ENCODE results near the gene DTYMK. TPM values are rescaled to one million over a fixed set of nuclear protein-coding genes. Genes with fewer than 3 reads are reported as not detected.

DTYMK gene
- total RNA-seq, 2 experiments from 2014 or later, result 79.9 to 95.5 TPM

GRCh38 chr2:241632478-241633325 lies 53.9 kb downstream of the DTYMK start:
- H3K9me3 Mint-ChIP-seq (ENCODE audit: low read depth), result no peaks in the 10 kb centered on the region
- ATAC-seq, result no peak
- peaks cover 5% of the 10 kb centered on the region for H3K36me3 Mint-ChIP-seq
- H3K27me3 Mint-ChIP-seq, result no peaks in the 10 kb centered on the region
- H3K4me1 Mint-ChIP-seq, result peaks cover 22% of the 10 kb centered on the region
- H3K4me3 Mint-ChIP-seq, result no peak overlapping the region
- CTCF ChIA-PET, result interaction anchor here (1.0 to 2.4 kb wide), 2 partner anchors 15 to 22 kb away, joined by 3 to 8 read pairs; no protein-coding TSS in a partner anchor
- H3K27ac Mint-ChIP-seq, result no peak overlapping the region
- no peak for DNase-seq

DNA sequence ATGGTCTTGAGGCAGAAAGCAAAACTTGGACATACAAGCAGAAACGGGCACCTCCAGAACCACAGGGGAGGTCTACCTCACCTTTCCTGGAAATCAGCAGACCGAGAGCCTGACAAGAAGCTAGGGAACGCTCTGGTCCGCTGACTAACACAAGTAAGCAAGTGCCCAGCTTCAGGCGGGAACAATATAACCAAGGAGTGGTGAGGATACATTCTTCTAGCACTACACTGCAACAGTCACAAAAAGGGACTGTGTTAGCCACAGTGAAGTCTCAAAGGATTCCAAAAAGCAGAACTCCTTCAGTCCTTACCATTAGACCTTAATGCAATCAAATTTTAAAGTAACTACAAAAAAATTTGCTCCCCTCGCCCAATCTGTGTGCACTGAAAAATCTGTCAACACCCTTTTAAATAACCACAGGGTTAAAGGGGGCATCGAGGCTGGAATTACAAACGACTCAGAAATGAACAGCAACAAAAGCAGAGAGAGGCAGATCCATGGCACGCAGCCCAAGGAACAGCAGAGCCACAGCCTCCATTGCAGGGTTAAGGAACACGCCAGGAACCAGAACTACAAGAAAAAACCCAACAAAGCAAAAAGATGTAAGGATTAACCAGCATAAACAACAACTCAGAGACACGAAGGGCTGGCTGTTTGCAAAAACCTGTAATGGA lies 56.7 kb downstream of the DTYMK start:
- no peak overlapping the region for H3K4me3 Mint-ChIP-seq
- H3K27me3 Mint-ChIP-seq, result no peaks in the 10 kb centered on the region
- peaks cover 9% of the 10 kb centered on the region for H3K4me1 Mint-ChIP-seq
- H3K27ac Mint-ChIP-seq, result no peak overlapping the region
- CTCF ChIA-PET, result no interaction called here
- H3K36me3 Mint-ChIP-seq, result peaks cover 5% of the 10 kb centered on the region
- no peaks in the 10 kb centered on the region for H3K9me3 Mint-ChIP-seq (ENCODE audit: low read depth)
- DNase-seq (no peak), ATAC-seq (no peak)

DNA sequence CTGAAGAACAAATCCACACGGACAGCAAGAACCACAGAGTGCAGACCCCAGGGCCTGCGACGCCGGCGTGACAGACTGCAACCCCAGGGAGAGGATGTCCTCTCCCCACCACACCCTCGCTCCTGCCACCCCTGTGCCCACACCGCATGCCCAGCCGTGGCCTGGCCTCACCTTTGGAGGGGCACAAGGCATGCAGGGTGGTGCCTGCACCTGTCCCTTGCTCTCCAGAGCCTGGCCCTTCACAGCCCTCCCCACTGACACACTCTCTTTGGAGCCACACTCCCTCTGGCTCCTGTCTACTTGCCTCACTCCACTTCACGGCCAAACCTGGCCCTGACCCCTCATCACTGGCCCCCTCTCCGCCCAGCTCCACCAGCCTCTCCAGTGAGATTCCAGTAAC lies 58.9 kb downstream of the DTYMK start:
- DNase-seq (no peak), ATAC-seq (no peak)
- H3K36me3 Mint-ChIP-seq, result peaks cover 1% of the 10 kb centered on the region
- peaks cover 6% of the 10 kb centered on the region for H3K4me1 Mint-ChIP-seq
- H3K27me3 Mint-ChIP-seq, result no peaks in the 10 kb centered on the region
- no peaks in the 10 kb centered on the region for H3K9me3 Mint-ChIP-seq (ENCODE audit: low read depth)
- CTCF ChIA-PET, result no interaction called here
- no peak overlapping the region for H3K4me3 Mint-ChIP-seq
- H3K27ac Mint-ChIP-seq, result no peak overlapping the region

Other genes starting within 250 kb of the DTYMK start
- 100 to 1,000 TPM; 108 to 130 TPM for gene STK25, start 178.2 kb downstream of the DTYMK start, total RNA-seq
- gene BOK, start 128.1 kb downstream of the DTYMK start, total RNA-seq, result not detected
- gene THAP4, start 49.7 kb downstream of the DTYMK start, total RNA-seq, result 10 to 100 TPM; 38.1 to 39.3 TPM
- 10 to 100 TPM; 91.4 to 95.3 TPM for gene ATG4B, start 49.1 kb downstream of the DTYMK start, total RNA-seq
- gene ING5, start 15.2 kb upstream of the DTYMK start, total RNA-seq, result 10 to 100 TPM; 26.3 to 28.0 TPM
- 10 to 100 TPM; 21.6 to 26.2 TPM for gene D2HGDH, start 47.8 kb upstream of the DTYMK start, total RNA-seq
- gene GAL3ST2, start 90.0 kb upstream of the DTYMK start, total RNA-seq, result under 1 TPM in 1 of 2 experiments, not detected in 1; 0.20 TPM
- under 1 TPM in 1 of 2 experiments, not detected in 1; 0.12 TPM for gene NEU4, start 122.4 kb upstream of the DTYMK start, total RNA-seq
- gene PDCD1, start 172.1 kb upstream of the DTYMK start, total RNA-seq, result 1 to 10 TPM; 2.2 to 4.1 TPM
- not detected for gene RTP5, start 182.9 kb upstream of the DTYMK start, total RNA-seq